Nephron (organoid): ENCODE results near the gene VSIR.
A peak's percentile ranks its signal among the peaks of the same experiment; 100 is the strongest.

Experiments
- H3K27ac Mint-ChIP-seq, 3 experiments: 2 replicates each; pipeline ENCODE4 v1.8.0; 2020; ENCODE audit warnings: mixed read lengths in 3 of 3, mild to moderate bottlenecking in 2 of 3, moderate library complexity in 1 of 3
- H3K27me3 Mint-ChIP-seq: 2 replicates; pipeline ENCODE4 v1.8.0; 2021; ENCODE audit warnings: low read depth, mild to moderate bottlenecking, moderate library complexity, mixed read lengths
- H3K36me3 Mint-ChIP-seq: 2 replicates; pipeline ENCODE4 v1.8.0; 2020; ENCODE audit warnings: low read depth, mixed read lengths
- H3K4me1 Mint-ChIP-seq: 2 replicates; pipeline ENCODE4 v1.8.0; 2020; ENCODE audit warnings: mixed read lengths
- H3K4me3 Mint-ChIP-seq, 3 experiments: 2 replicates each; pipeline ENCODE4 v1.8.0; 2020; ENCODE audit warnings: mild to moderate bottlenecking in 3 of 3, mixed read lengths in 3 of 3, moderate library complexity in 2 of 3
- H3K9me3 Mint-ChIP-seq: 2 replicates; pipeline ENCODE4 v1.8.0; 2020; ENCODE audit warnings: mixed read lengths
- CTCF ChIP-seq, 3 experiments: fragments of 200-600 bp; sonication (generic); IDR thresholded peaks; one replicate each; pipeline ENCODE4 v1.5.0; 2021; ENCODE audit warnings: antibody characterized with exemption in 3 of 3; ENCODE audit not compliant: unreplicated experiment in 3 of 3

Gene VSIR

GRCh38 chr10:71747039-71747531 is 26.2 kb downstream of the VSIR start:
- TF ChIP-seq CTCF (IDR thresholded peaks at IDR 0.05; ENCODE audit: unreplicated experiment in 3 of 3) = no peak
- Mint-ChIP-seq H3K4me3 (no peak overlapping the region), H3K4me1 (peaks cover 45% of the 10 kb centered on the region), H3K9me3 (no peaks in the 10 kb centered on the region), H3K36me3 (no peaks in the 10 kb centered on the region), H3K27ac (peak overlapping the region; percentile 36 to 66 (median 47)), H3K27me3 (peaks cover 4% of the 10 kb centered on the region)

- TF ChIP-seq CTCF (IDR thresholded peaks at IDR 0.05; ENCODE audit: unreplicated experiment in 3 of 3) = no peak
- Mint-ChIP-seq H3K36me3 (no peaks in the 10 kb centered on the region), H3K4me1 (peaks cover 45% of the 10 kb centered on the region), H3K27me3 (peaks cover 4% of the 10 kb centered on the region), H3K9me3 (no peaks in the 10 kb centered on the region), H3K27ac (peak overlapping the region in 2 of 3 experiments; percentile 36 to 66), H3K4me3 (no peak overlapping the region)
Measured at GRCh38 chr10:71746344-71747037, 26.8 kb downstream of the VSIR start.

GRCh38 chr10:71745664-71746250 is 27.6 kb downstream of the VSIR start:
- H3K4me1 Mint-ChIP-seq = peaks cover 45% of the 10 kb centered on the region
- no peaks in the 10 kb centered on the region for H3K36me3 Mint-ChIP-seq
- H3K27ac Mint-ChIP-seq = peak overlapping the region in 1 of 3 experiments; percentile 36
- no peaks in the 10 kb centered on the region for H3K9me3 Mint-ChIP-seq
- peak overlapping the region in 1 of 3 experiments; percentile 13 for H3K4me3 Mint-ChIP-seq
- TF ChIP-seq CTCF (IDR thresholded peaks at IDR 0.05; ENCODE audit: unreplicated experiment in 3 of 3) = no peak
- peaks cover 4% of the 10 kb centered on the region for H3K27me3 Mint-ChIP-seq

- Mint-ChIP-seq H3K36me3 (no peaks in the 10 kb centered on the region), H3K27ac (no peak overlapping the region), H3K27me3 (peaks cover 4% of the 10 kb centered on the region), H3K4me1 (peaks cover 39% of the 10 kb centered on the region), H3K4me3 (no peak overlapping the region), H3K9me3 (no peaks in the 10 kb centered on the region)
- TF ChIP-seq CTCF (IDR thresholded peaks at IDR 0.05; ENCODE audit: unreplicated experiment in 3 of 3) = no peak
Measured at GRCh38 chr10:71744897-71745663, 28.2 kb downstream of the VSIR start.

GRCh38 chr10:71743866-71744265 is 29.5 kb downstream of the VSIR start:
- Mint-ChIP-seq H3K27me3 (peaks cover 4% of the 10 kb centered on the region), H3K4me1 (peaks cover 30% of the 10 kb centered on the region), H3K9me3 (no peaks in the 10 kb centered on the region), H3K27ac (no peak overlapping the region), H3K4me3 (no peak overlapping the region), H3K36me3 (no peaks in the 10 kb centered on the region)
- no peak for TF ChIP-seq CTCF (IDR thresholded peaks at IDR 0.05; ENCODE audit: unreplicated experiment in 3 of 3)
